OCI-M2 (cell line): ENCODE results near the gene BEND7.
"Not testable (repeated sequence)": the region's sequence is repeated elsewhere in the genome, so short reads cannot be mapped to it uniquely, and the experiment has no call there.

Experiments used
- DNase-seq: peaks from one replicate; lab custom pipeline; 2025; ENCODE audit not compliant: unreplicated experiment; lab: John Stamatoyannopoulos, UW

Gene BEND7

GRCh38 chr10:13422800-13423199 lies 106.0 kb downstream of the BEND7 start:
- no peak for DNase-seq

DNA sequence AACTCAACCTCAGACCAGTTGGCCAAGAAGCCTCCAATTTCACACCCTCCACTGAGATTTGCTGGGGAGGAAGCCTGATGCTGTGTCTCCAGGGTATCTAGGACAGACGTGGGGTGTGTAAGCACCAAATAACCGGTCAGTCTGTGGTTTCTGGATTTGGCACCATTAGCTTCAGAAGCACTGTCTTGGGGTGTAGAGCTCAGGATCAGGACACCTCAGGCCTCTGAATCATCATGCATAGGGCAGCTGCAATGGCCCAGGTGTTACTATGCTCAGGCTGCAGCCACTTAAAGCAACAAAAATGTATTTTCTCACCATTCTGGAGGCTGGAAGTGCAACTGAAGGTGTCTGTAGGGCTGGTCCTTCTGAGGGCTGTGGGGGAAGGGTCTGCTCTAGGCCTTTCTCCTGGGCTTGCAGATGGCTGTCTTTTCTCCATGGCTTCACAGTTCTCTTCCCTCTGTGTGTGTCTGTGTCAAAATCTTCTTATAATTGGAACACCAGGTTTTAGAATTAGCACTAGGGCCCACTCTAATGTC lies 107.4 kb downstream of the BEND7 start:
- no peak for DNase-seq

GRCh38 chr10:13420532-13421307 lies 108.1 kb downstream of the BEND7 start:
- DNase-seq, result no peak

DNA sequence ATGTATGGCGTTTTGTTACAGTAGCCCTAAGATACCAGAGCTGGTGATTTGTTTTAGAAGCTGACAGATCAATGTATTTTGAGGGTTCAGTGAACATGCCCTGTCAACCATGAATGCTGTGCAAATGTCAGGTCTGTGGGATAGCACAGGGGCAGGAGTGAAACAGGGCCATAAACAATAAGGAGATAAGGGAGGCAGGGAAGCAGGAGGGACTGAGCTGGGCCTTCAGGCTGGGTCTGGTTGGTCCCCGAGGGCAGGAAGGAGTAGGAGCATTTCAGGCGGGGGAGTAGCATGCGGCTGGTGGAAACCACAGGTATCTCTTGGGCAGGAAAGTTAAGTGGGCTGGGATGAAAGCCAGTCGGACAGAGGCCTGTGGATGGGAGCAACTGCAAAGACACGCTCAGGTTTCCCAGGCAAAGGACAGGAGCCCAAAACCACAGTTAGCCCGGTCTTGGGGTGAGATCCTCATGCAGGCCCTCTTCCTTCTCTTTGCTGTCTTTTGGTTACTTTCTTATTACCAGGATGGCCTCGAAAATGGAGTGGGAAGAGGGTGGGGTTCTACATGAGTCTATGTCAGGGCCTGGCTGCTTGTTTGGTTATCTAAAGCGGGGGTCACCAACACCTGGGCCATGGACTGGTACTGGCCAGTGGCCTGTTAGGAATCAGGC lies 111.2 kb downstream of the BEND7 start:
- no peak for DNase-seq

DNA sequence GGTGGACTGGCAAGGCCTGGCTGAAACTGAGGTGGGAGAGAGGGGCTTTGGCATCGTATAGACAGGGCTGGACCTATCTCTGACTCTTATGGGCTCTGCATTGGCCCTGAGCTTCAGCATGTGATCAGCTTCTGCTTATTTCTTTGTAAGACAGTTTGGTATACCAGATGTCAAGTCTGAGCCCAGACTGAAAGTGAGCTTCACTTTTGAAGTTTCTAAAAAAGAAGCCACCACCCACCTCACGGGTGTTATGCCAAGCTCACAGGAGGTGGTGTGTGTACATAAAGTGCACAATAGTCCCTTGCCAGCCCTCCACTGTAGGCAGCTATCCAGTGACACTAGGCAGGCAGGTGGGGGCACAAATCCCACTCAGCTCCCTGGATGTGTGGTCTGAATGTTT lies 112.1 kb downstream of the BEND7 start:
- no peak for DNase-seq

DNA sequence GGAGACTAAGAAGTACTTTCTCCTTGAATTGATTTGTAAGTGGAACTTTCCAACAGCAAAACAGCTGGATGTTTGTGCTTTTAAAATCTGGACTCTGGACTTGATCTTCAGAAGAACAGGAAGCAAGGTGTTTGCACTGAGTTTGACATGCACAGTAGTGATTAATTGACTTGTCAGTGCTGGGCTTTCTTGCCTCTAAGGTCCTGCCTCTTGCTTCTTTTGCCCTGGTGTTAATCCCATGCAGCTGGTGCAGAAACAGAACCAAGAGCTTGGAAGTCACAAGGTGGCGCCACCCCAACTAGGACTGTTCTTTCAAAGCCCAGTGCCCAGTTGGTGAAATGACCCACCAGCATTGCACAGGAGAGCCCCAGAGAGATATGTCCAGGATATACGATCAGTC lies 114.0 kb downstream of the BEND7 start:
- no peak for DNase-seq

DNA sequence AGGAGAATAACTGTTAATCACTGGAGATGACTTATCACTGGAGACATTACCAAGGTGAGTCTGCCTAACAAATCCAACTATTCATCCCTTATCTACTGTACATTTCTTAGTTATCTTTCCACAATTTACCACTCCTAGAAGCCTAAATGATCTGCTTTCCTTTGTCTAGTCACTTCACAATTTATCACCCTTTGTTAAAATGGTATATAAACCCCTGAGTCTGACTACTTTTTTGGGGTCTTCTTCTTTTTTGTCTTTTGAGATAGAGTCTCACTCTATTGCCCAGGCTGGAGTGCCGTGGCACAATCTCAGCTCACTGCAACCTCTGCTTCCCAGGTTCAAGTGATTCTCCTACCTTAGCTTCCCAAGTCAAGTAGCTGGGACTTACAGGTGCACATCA lies 114.7 kb downstream of the BEND7 start:
- no peak for DNase-seq

GRCh38 chr10:13412894-13413293 lies 115.9 kb downstream of the BEND7 start:
- DNase-seq, result no peak

DNA sequence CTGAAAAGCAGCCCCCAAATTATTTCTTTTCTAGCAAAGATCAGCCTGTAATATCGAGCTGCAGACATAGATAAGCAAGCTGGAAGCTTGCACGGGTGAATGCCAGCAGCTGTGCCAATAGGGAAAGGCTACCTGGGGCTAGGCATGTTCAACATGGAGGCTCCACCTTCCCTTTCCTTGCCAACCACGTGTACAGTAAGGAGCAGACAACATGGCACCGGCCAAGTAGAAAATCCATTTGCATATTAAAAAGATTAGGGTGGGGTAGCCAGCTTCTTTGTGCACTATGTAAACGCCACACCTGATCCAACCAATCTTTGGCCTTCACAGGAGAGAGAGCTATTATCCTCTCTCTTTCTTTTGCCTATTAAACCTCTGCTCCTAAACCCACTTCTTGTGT lies 124.0 kb downstream of the BEND7 start:
- no peak for DNase-seq

GRCh38 chr10:13404305-13404759 lies 124.5 kb downstream of the BEND7 start:
- no peak for DNase-seq

DNA sequence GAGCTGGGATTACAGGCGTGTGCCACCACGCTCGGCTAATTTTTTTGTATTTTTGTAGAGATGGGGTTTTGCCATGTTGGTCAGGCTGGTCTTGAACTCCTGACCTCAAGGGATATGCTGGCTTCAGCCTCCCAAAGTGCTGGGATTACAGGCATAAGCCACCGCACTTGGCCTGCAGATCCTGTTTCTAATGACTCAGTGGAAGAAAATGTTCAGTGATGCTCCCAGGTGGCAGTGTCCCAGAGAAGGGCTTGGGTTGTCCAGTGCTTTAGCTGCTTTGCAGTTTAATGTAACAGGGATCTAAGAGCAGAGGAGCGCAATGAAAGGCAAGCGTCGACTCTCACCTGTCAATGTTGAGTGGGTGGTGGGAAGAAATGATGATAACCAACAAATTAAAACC lies 125.4 kb downstream of the BEND7 start:
- DNase-seq, result not testable (repeated sequence)

GRCh38 chr10:13402021-13402420 lies 126.8 kb downstream of the BEND7 start:
- no peak for DNase-seq

DNA sequence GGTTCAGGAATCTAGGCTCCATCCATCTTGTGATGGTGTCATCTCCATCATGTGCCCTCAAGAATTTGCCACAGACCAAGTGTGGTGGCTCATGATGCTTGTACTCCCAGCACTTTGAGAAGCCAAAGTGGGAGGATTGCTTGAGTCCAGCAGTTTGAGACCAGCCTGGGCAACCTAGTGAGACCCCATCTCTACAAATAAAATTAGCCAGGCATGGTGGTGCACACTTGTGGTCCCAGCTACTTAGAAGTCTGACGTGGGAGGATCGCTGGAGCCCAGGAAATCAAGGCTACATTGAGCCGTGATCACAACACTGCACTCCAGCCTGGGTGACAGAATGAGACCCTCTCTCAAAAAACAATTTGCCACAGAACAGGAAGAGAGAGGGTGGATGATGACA lies 127.7 kb downstream of the BEND7 start:
- DNase-seq, result no peak

- DNase-seq, result no peak
Measured at GRCh38 chr10:13400196-13400965, 128.4 kb downstream of the BEND7 start.

DNA sequence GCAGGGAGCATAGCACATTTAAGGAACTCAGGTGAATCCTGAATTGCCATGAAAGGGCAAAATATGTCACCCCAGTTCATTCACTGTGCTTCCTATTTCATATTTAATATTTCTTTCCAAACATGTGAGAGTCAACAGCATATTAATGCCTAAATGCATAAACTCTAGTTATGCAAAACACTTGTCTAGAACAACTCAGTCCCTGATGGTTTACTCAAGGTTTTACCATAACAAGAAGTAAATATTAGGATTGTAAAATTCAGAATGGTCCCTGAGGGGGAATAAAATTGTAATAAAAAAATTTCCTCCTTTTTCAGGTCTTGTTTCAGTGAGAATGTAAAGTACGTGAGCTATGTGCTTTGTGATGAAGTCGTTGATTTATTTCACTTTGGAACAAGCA lies 129.1 kb downstream of the BEND7 start:
- DNase-seq, result no peak

DNA sequence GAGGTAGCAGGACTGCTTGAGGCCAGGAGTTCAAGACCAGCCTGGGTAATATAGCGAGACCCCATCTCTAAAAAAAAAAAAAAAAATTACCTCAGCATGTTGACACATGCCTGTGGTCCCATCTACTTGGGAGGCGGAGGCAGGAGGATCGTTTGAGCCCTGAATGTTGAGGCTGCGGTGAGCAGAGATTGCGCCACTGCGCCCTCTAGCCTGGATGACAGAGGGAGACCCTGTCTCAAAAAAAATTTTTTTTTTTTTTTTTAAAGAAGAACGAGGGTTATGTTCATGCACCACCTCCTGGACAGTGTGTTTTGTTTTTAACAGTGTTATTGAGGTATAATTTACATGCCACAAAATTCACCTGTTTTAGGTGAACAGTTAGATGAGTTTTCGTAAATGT lies 129.6 kb downstream of the BEND7 start:
- no peak for DNase-seq

- no peak for DNase-seq
Measured at GRCh38 chr10:13397052-13397451, 131.8 kb downstream of the BEND7 start.

DNA sequence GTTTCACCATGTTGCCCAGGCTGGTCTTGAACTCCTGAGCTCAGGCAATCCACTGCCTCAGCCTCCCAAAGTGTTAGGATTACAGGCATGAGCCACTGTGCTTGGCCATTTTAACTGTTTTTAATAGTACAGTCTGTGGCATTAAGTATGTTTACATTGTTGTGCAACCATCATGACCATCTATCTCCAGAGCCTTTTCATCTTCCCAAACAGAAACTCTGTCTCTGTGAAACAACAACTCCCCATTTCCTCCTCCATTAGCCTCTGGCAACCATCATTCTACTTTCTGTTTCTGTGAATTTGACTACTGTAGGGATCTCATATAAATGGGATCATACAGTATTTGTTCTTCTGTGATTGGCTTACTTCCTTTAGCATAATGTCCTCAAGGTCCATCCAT lies 132.4 kb downstream of the BEND7 start:
- no peak for DNase-seq

- DNase-seq, result no peak
Measured at GRCh38 chr10:13395540-13395939, 133.3 kb downstream of the BEND7 start.

GRCh38 chr10:13393640-13394039 lies 135.2 kb downstream of the BEND7 start:
- DNase-seq, result no peak

- no peak for DNase-seq
Measured at GRCh38 chr10:13392701-13393100, 136.1 kb downstream of the BEND7 start.
